Measurements from ENCODE around the gene ARF1.

The ARF1 gene

GRCh38 chr1:228082918-228083870 lies 686 bp downstream of the ARF1 start:
- no peak for DNase-seq (ENCODE audit: low read depth)
- no peak for TF ChIP-seq CTCF (IDR thresholded peaks at IDR 0.05; ENCODE audit: control insufficient read depth, extremely low read depth, insufficient read depth)

GRCh38 chr1:228083871-228084278 lies 1.4 kb downstream of the ARF1 start:
- no peak for DNase-seq (ENCODE audit: low read depth)
- TF ChIP-seq CTCF (IDR thresholded peaks at IDR 0.05; ENCODE audit: control insufficient read depth, extremely low read depth, insufficient read depth), result no peak
- peak overlapping the region; percentile 97 for H3K4me3 ChIP-seq (ENCODE audit: low read depth, low read length)

More at GRCh38 chr1:228082918-228083870, 686 bp downstream of the ARF1 start:
- H3K4me3 ChIP-seq (ENCODE audit: low read depth, low read length), result peak overlapping the region; percentile 97

GRCh38 chr1:228084325-228084724 lies 1.8 kb downstream of the ARF1 start:
- no peak for DNase-seq (ENCODE audit: low read depth)
- peak overlapping the region; percentile 97 for H3K4me3 ChIP-seq (ENCODE audit: low read depth, low read length)
- no peak for TF ChIP-seq CTCF (IDR thresholded peaks at IDR 0.05; ENCODE audit: control insufficient read depth, extremely low read depth, insufficient read depth)

GRCh38 chr1:228084797-228085196 lies 2.3 kb downstream of the ARF1 start:
- no peak for TF ChIP-seq CTCF (IDR thresholded peaks at IDR 0.05; ENCODE audit: control insufficient read depth, extremely low read depth, insufficient read depth)
- DNase-seq (ENCODE audit: low read depth), result no peak
- H3K4me3 ChIP-seq (ENCODE audit: low read depth, low read length), result peak overlapping the region; percentile 97

GRCh38 chr1:228085287-228085951 lies 2.9 kb downstream of the ARF1 start:
- no peak for TF ChIP-seq CTCF (IDR thresholded peaks at IDR 0.05; ENCODE audit: control insufficient read depth, extremely low read depth, insufficient read depth)
- H3K4me3 ChIP-seq (ENCODE audit: low read depth, low read length), result peak overlapping the region; percentile 97
- no peak for DNase-seq (ENCODE audit: low read depth)

- DNase-seq (ENCODE audit: low read depth), result no peak
- TF ChIP-seq CTCF (IDR thresholded peaks at IDR 0.05; ENCODE audit: control insufficient read depth, extremely low read depth, insufficient read depth), result no peak
- no peak overlapping the region for H3K4me3 ChIP-seq (ENCODE audit: low read depth, low read length)
These were observed 5.3 kb downstream of the ARF1 start for GRCh38 chr1:228087771-228088251.
